ENCODE measurements around the gene NFS1. TPM values are rescaled to one million over a fixed set of nuclear protein-coding genes. Genes with fewer than 3 reads are reported as not detected.
"Not testable (repeated sequence)": the region's sequence is repeated elsewhere in the genome, so short reads cannot be mapped to it uniquely, and the experiment has no call there.

NFS1 gene
- total RNA-seq, 1 donor from 2014 or later, result 26.7 TPM

DNA sequence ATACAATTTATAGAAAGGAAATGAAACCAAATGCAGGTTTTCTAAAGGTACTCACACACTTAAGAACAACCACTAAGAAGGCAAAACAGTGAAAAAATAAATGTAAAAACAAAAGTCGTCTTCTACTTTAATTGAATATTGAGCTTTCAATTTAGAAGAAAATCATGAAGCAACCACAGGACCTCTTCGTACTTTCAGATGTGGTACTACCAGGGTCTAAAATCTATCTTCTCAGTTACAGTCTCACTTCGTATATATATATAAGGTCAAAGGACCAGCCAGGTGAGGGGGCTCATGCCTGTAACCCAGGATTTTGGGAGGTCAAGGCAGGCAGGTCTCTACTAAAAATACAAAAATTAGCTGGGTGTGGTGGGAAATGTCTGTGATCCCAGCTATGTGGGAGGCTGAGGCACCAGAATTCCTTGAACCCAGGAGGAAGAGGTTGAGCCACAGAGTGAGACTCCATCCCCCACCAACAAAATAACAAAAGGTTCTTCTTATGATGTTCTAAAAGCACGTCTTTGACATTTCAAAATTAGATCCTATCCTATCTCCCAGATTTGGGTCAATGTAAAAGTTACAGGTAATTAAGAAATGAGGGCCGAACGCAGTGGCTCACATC, 12.5 kb upstream of the NFS1 start:
- Mint-ChIP-seq H3K4me3 (no peak overlapping the region), H3K27ac (no peak overlapping the region), H3K4me1 (ENCODE audit: unreplicated experiment) (no peaks in the 10 kb centered on the region), H3K36me3 (peaks cover 45% of the 10 kb centered on the region), H3K27me3 (no peaks in the 10 kb centered on the region), H3K9me3 (no peaks in the 10 kb centered on the region)
- DNase-seq (ENCODE audit: extremely low spot score, unreplicated experiment), result no peak
- TF ChIP-seq CTCF (conservative IDR thresholded peaks at IDR 0.05), result no peak

DNA sequence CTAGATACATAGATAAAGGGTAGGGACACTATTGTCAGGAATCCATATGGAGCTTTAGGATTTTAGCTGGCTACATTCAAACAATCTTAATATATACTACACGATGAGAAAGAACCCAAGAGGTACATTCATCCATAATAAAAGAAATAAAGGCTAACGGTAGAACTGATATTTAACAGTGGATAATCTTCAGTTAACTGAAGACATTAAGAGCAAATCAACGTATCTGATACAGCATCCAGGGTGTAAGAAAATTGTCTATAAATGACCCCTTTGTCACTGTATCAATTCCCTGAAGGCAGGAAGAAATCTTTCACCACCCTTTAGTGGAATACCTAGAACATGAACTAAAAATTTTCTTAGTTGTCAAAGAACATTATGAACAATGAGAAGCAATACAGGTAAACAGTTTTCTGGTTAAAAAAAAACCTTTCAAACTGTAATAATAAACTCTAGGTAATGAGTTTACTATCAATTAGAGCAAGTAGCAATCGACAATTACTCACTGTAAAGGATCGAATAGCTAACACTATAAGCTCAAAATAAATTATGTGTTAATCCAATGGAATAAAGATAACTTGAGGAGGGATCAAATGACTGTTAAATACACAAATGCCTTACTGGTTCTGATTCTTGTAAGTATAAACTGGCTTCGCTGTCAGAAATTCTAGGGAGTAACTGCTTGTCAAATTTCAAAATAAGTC, 11.9 kb upstream of the NFS1 start:
- no peak overlapping the region for H3K27ac Mint-ChIP-seq

DNA sequence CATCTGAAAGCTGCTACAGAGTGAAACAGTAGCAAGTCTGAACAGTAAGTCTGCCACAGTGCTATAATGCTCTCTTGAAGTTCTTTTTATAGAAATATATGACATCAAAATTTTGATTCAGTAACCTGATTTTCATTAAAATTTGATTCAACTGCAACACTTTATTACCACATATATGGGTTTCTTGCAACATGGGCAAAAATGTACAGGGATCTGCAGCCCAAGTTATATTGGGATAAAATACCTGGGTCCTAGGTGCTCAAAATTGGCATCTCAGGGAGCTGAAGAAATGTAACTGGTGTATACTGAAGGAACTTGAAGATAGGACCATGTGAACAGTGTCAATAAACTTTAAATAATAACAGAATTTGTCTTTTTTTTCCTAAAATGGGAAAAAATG, 10.9 kb upstream of the NFS1 start:
- Mint-ChIP-seq H3K27ac (no peak overlapping the region), H3K4me1 (ENCODE audit: unreplicated experiment) (no peaks in the 10 kb centered on the region), H3K27me3 (no peaks in the 10 kb centered on the region), H3K4me3 (no peak overlapping the region), H3K9me3 (no peaks in the 10 kb centered on the region), H3K36me3 (peaks cover 38% of the 10 kb centered on the region)
- DNase-seq (ENCODE audit: extremely low spot score, unreplicated experiment), result no peak
- no peak for TF ChIP-seq CTCF (conservative IDR thresholded peaks at IDR 0.05)

More for the DNA sequence above, 11.9 kb upstream of the NFS1 start:
- no peak for TF ChIP-seq CTCF (conservative IDR thresholded peaks at IDR 0.05)
- DNase-seq (ENCODE audit: extremely low spot score, unreplicated experiment), result no peak
- Mint-ChIP-seq H3K27me3 (no peaks in the 10 kb centered on the region), H3K36me3 (peaks cover 41% of the 10 kb centered on the region), H3K9me3 (no peaks in the 10 kb centered on the region), H3K4me1 (ENCODE audit: unreplicated experiment) (no peaks in the 10 kb centered on the region), H3K4me3 (no peak overlapping the region)

DNA sequence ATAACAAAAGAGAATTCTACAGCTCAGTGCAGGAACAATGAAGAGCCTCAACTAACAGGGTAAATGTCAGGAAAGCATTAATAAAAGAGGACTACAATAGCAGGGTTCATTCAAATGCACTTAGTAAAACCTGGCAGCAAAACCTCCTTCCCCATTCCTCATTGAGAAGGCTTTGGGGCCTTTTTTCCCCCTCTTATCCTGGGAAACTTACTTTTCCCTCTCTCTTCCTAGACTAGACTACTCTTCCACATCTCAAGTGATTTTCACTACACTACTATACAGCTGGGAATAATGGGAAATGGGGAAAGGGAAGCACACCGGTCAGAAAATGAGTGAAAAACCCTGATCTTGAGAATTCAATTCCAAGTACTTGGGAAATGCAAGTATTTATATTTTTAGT, 10.1 kb upstream of the NFS1 start:
- H3K36me3 Mint-ChIP-seq, result peaks cover 36% of the 10 kb centered on the region

GRCh38 chr20:35708502-35708901, 9.3 kb upstream of the NFS1 start:
- H3K27me3 Mint-ChIP-seq, result no peaks in the 10 kb centered on the region
- DNase-seq (ENCODE audit: extremely low spot score, unreplicated experiment), result no peak
- no peak overlapping the region for H3K4me3 Mint-ChIP-seq
- H3K36me3 Mint-ChIP-seq, result peaks cover 33% of the 10 kb centered on the region
- no peak for TF ChIP-seq CTCF (conservative IDR thresholded peaks at IDR 0.05)
- no peak overlapping the region for H3K27ac Mint-ChIP-seq
- no peaks in the 10 kb centered on the region for H3K9me3 Mint-ChIP-seq
- H3K4me1 Mint-ChIP-seq (ENCODE audit: unreplicated experiment), result no peaks in the 10 kb centered on the region

More for the DNA sequence above, 10.1 kb upstream of the NFS1 start:
- H3K27me3 Mint-ChIP-seq, result no peaks in the 10 kb centered on the region
- TF ChIP-seq CTCF (conservative IDR thresholded peaks at IDR 0.05), result no peak
- H3K4me3 Mint-ChIP-seq, result no peak overlapping the region
- peak overlapping the region; percentile 12 for H3K27ac Mint-ChIP-seq
- H3K4me1 Mint-ChIP-seq (ENCODE audit: unreplicated experiment), result no peaks in the 10 kb centered on the region
- no peak for DNase-seq (ENCODE audit: extremely low spot score, unreplicated experiment)
- no peaks in the 10 kb centered on the region for H3K9me3 Mint-ChIP-seq

DNA sequence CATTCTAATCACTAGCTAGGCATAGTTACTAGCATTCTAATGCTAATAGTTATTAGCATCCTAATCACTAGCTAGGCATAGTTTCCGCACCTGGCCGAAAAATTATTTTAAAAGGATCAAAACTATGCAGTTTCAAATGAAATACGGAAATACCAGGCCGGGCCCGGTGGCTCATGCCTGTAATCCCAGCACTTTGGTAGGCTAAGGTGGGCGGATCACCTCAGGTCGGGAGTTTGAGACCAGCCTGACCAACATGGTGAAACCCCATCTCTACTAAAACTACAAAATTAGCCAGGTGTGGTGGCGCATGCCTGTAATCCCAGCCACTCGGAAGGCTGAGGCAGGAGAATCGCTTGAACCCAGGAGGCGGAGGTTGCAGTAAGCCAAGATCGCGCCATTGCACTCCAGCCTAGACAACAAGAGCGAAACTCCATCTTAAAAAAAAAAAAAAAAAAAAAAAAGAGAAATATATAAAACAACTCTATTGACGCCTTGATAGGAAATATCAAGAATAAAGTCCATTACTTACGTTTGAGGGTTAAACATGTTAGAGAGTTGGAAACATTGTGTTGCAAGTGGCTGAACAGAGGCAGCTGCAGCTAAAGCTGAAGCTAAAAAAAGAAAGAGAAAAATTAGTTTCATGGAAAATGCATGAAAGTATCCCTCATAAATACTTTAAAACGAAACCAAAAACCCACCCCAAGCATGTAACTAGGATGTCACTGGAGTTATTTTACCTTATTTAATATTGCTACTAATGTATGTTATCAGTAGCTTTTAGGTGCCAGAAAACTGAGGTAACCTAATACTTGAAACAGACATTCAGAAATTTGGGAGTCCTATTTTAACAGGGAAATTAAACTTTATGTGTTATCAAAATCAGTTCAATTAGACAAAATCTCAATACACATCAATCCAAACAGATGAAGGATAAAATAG, 7.7 kb upstream of the NFS1 start:
- DNase-seq (ENCODE audit: extremely low spot score, unreplicated experiment); H3K27ac Mint-ChIP-seq; H3K4me3 Mint-ChIP-seq; H3K27me3 Mint-ChIP-seq; H3K4me1 Mint-ChIP-seq (ENCODE audit: unreplicated experiment); H3K9me3 Mint-ChIP-seq: not testable (repeated sequence)
- H3K36me3 Mint-ChIP-seq, result peaks cover 31% of the 10 kb centered on the region

DNA sequence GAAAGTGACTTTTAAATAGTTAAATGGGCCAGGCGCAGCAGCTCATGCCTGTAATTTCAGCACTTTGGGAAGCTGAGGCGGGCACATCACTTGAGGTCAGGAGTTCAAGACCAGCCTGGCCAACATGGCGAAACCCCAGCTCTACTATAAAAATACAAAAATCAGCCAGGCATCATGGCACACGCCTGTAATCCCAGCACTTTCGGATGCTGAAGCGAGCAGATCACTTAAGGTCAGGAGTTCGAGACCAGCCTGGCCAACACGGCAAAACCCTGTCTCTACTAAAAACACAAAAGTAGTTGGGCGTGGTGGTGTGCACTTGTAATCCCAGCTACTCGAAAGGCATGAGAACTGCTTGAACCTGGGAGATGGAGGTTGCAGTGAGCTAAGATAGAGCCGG, 6.7 kb upstream of the NFS1 start:
- Mint-ChIP-seq H3K36me3 (peaks cover 25% of the 10 kb centered on the region), H3K27ac (peak overlapping the region; percentile 23)
- DNase-seq (ENCODE audit: extremely low spot score, unreplicated experiment); H3K4me1 Mint-ChIP-seq (ENCODE audit: unreplicated experiment); H3K4me3 Mint-ChIP-seq; H3K27me3 Mint-ChIP-seq; H3K9me3 Mint-ChIP-seq: not testable (repeated sequence)

Data from type B pancreatic cell (in vitro differentiated cells).